GM19328 (cell line): ENCODE data around the gene NBDY.
"Not testable (repeated sequence)": the region's sequence is repeated elsewhere in the genome, so short reads cannot be mapped to it uniquely, and the experiment has no call there.

Source experiments
- ATAC-seq: cut with Tn5 transposase; IDR thresholded peaks from one replicate; pipeline ENCODE4 v1.9.1; 2021; ENCODE audit warnings: mild to moderate bottlenecking, moderate library complexity; ENCODE audit not compliant: unreplicated experiment

Gene NBDY

GRCh38 chrX:56764153-56764974 is 35.3 kb downstream of the NBDY start:
- ATAC-seq, result peak; percentile 46

DNA sequence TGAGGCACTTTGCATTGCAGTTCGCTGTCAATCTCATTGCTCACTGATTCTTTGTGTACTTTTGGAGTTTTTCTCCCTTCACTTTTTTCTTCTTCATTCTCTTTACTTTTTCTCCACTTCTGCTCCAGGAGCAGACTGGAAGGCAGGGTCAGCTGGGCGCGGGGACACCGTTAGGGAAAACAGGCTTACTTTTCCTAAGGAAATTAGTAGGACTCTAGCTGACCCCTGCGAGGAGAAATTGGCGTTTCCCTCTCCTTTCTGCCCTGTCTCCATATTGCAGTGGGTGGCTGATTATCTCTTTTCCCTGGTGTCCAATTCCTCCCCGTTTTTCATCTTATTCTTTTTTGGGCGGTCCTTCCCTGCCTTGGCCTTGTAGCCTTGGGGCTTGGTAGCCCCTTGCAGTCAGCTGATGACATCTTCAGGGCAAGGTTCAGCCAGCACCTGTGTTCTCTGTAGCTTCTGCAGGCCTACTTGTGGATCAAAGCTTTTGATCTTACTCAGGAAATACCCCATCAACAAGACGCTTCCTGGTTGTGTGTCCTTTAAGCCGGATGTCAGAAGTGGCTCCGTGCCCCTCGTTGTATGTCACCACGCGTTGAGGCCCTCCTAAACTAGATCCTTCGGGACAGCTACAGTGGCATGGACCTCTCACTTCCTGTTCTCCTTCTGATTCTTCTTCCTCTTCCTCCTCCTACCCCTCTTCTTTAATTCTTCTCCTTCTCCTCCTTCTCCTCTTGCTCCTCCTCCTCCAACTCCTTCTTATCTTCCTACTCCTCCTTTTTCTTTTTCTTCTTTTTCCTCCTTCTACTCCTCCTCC is 36.1 kb downstream of the NBDY start:
- ATAC-seq, result no peak

DNA sequence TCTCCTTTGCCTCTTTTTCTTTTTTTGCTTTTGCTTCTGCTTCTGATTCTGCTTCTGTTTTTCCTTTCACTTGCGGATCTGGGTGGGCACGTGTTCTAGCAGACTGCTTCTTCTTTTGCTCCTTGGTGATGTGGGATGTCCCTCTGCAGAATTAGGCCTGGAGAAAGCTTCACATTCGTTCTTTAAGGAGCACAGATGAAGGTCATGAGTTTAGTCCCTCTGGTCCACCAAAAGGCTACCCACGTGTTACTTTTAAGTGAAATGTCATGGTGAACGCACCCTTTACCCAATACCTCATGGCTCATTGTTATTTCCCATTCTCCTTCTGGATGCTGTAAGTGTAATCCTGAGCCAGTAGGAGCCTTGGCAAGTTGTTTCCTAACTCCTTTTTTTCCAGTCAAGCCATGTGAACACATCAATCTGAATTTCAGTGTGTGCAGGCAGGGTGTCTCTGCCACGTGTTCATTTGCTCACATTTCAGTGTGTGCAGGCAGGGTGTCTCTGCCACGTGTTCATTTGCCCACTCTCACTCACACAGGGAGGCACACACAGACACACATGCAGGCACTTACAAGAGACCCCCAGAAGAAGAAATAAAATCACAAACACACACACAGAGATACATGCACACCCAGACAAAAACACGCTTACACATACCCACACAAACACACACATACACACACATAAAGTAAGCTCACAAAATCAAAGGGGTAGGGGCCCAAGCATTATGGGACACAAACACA is 36.9 kb downstream of the NBDY start:
- no peak for ATAC-seq

DNA sequence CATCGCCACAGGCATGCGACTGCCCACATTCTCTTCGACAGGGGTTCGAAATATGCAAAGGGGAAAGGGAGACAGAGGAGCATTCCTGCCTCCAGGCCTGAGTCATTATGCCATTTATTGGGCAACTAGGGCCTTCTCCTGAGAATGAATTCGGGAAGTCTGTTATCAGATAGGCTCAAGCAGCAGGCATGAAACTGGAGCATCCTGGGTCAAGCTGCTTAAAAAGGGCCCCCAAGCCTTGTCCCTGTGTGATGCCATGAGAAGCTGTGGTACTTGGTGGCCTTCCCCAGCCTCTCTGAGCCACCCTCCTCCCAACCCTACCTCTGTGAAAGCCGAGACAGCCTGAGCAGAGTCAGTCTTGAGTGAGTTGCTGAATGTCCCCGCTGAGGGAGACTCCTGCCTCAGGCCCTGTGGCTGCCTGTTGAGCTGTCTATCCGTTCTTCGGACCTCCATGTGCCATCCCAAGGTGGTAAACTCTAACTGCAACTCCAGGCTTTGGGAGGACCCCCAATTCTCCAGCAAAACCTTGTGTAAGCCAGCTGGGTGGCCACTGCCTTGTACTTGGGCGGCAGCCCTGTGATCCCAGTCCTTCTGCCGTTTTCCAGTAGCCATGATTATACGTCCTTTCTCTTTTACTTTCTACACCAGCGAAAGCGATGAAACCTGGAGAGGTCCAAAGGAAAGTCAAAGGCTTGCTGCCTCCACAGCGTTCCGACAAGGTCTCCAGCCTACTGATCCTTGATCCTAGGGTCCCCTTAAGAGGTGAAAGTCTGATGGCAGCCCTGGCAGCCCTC is 37.7 kb downstream of the NBDY start:
- ATAC-seq, result no peak

- peak; percentile 28 for ATAC-seq
These were observed 38.5 kb downstream of the NBDY start for GRCh38 chrX:56767348-56768119.

DNA sequence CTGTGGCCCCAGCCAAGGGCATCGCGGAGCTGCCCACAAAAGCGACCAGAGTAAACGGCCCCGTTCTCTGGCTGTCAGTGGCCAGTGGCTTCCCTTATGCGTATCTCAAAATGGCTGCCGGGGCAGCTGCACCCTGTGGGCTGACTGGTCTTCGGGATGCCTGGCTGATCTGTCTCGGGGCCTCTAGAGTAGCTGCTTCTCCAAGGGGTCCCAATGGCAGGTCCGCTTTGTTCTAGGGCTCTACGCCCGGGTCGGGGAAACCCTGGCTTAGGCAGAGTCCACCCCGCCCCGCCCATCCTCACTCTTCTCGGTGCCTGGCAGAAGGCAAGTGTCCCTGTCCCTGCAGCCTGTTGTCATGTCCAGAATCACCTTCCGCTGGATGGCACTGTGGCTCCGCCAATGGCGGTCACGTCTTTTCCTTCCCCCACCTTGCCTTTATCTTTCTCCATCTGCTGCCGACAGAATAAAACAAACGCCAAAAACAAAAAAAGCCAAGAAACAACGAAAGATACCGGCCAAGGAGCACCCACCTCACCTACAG is 39.1 kb downstream of the NBDY start:
- not testable (repeated sequence) for ATAC-seq

DNA sequence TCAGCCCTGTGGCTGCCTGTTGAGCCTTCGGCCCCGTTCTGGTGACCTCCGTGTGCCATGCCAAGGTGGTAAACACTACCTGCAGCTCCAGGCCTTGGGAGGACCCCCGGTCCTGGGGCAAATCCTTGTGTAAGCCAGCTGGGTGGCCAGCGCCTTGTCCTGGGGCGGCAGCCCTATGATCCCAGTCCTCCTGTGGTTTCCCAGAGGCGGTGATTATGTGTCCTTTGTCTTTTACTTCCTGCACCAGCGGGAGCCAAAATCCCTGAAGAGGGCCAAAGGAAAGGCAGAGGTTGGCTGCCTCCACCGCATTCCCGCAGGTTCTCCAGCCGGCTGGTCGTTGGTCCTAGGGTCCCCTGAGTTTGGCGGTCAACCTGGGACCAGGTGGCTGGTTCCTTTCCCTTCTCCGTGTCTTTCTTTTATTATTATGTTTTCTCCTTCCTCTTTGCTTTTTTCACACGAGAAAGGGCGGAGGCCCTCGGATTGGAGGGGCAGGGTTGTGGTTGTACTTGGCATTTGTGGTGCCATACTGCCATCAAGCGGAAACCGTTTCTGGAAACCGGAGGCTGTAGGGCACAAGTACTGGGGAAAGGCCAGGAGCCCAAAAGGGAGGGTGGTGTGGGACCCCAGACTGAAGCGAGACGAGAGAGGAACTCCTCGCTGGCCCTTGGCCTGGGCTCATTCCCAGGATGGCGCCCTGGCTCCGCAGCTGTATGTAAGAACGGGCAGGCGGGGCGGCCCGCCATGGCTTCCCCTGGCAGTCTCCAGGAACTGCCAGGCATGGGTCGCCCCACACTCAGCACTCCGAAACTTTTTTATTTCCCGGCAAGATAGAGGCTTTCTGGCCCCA is 43.9 kb downstream of the NBDY start:
- peak; percentile 43 for ATAC-seq

GRCh38 chrX:56773522-56774060 is 44.5 kb downstream of the NBDY start:
- ATAC-seq, result peak; percentile 35

- peak; percentile 39 for ATAC-seq
These were observed 49.3 kb downstream of the NBDY start for GRCh38 chrX:56778099-56778923.

GRCh38 chrX:56778924-56779468 is 50.0 kb downstream of the NBDY start:
- peak; percentile 38 for ATAC-seq

GRCh38 chrX:56780681-56781649 is 51.9 kb downstream of the NBDY start:
- ATAC-seq, result not testable (repeated sequence)

GRCh38 chrX:56782352-56782751 is 53.3 kb downstream of the NBDY start:
- ATAC-seq, result no peak

GRCh38 chrX:56782791-56783449 is 53.9 kb downstream of the NBDY start:
- ATAC-seq, result no peak

DNA sequence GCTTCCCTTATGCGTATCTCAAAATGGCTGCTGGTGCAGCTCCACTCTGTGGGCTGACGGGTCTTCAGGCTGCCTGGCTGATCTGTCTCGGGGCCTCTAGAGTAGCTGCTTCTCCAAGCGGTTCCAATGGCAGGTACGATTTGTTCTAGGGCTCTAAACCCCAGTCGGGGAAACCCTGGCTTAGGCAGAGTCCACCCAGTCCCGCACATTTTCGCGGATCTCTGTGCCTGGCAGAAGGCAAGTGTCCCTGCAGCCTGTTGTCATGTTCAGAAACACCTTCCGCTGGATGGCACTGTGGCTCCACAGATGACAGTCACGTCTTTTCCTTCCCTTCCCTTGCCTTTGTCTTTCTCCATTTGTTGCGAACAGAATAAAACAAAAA is 54.4 kb downstream of the NBDY start:
- no peak for ATAC-seq

DNA sequence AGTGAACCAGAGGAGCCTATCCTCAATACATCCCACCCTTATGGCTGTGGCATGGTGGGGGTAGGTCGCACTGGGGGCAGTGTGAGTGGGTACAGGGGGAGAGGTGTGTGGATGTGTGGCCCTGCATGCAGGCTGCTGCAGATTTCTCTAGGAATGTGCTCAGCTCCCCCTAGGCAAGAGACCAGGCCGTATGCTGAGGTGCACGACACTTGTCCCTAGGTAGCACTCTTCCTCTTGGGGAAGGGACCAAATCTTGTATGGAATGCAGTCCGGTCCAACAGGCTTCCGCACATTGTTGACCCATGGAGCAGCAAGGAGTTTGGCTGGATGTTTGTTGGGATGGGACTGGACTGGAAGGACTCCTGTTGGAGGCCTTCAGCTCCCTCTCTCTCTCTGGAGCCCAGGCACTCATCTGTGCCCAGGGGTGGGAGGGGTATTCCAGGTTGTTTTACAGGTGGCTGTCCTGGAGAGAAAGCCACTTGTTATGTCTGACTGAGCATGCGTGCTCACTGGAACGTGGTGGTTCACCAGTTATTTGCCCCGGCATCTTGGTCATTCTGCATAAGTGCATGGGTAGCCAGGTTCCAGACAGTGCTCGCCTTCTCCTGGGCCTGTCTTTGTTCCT is 55.1 kb downstream of the NBDY start:
- no peak for ATAC-seq
